Spinal cord (tissue), 10 donors: ENCODE measurements around the gene RAB11FIP4. TPM values are rescaled to one million over a fixed set of nuclear protein-coding genes. Genes with fewer than 3 reads are reported as not detected.

Experiments
- DNase-seq, 6 donors: peaks; one replicate each; pipeline versions ENCODE4 v3.0.0 to v3.0.0-alpha.2; 2013 to 2015; ENCODE audit warnings: low spot score in 6 of 6, low read depth in 4 of 6
- H3K27ac ChIP-seq: one replicate; pipeline ENCODE4 v1.5.1; 2013; ENCODE audit warnings: low read depth, low read length, control low read depth
- H3K27me3 ChIP-seq: one replicate; pipeline ENCODE4 v1.6.1; 2013; ENCODE audit warnings: low read length; ENCODE audit not compliant: control insufficient read depth, insufficient read depth
- H3K36me3 ChIP-seq: one replicate; pipeline ENCODE4 v1.6.1; 2013; ENCODE audit warnings: low read length; ENCODE audit not compliant: control insufficient read depth, insufficient read depth
- H3K4me1 ChIP-seq: one replicate; pipeline ENCODE4 v1.6.1; 2013; ENCODE audit warnings: low read length; ENCODE audit not compliant: control insufficient read depth, insufficient read depth
- H3K4me3 ChIP-seq: one replicate; pipeline ENCODE4 v1.5.1; 2013; ENCODE audit warnings: low read depth, low read length, control low read depth
- H3K9me3 ChIP-seq: one replicate; pipeline ENCODE4 v1.6.1; 2013; ENCODE audit warnings: low read length; ENCODE audit not compliant: control insufficient read depth, insufficient read depth
- WGBS: methylation state at CpG from one replicate; pipeline ENCODE4 v1.1.5; 2013; ENCODE audit warnings: missing lambda C conversion rate; ENCODE audit not compliant: insufficient coverage; 5-methylcytosine and 5-hydroxymethylcytosine counted together
- polyA plus RNA-seq, 2 donors: library from polyadenylated mRNA; unstranded; fragments of 120-200 nt; gene quantifications; one replicate each; pipeline ENCODE4 v1.2.1, GENCODE V29; 2013; ENCODE audit not compliant: insufficient read length in 2 of 2
- total RNA-seq, 2 donors: library from RNA; depleted of rRNA in 1 of 2; stranded (reverse); fragments of 120-200 nt in 1 of 2; fragments of >200 nt in 1 of 2; gene quantifications; one replicate each; pipeline versions ENCODE4 v1.2.3 to v1.2.4, GENCODE V29; 2013 to 2014
- donor health status: healthy.

RAB11FIP4 gene
- total and polyA plus RNA-seq, 4 donors, result 15.3 to 50.5 (median 40.1) TPM

- Histone ChIP-seq H3K27ac (no peak overlapping the region), H3K9me3 (no peaks in the 10 kb centered on the region), H3K4me1 (peaks cover 55% of the 10 kb centered on the region), H3K36me3 (peaks cover 15% of the 10 kb centered on the region), H3K27me3 (no peaks in the 10 kb centered on the region), H3K4me3 (no peak overlapping the region)
- DNase-seq, result no peak
- 95% methylated on average over 12 of the region's 15 CpGs for WGBS
Measured at GRCh38 chr17:31513731-31514427, 122.4 kb downstream of the RAB11FIP4 start.

- H3K4me3 ChIP-seq, result no peak overlapping the region
- 66% methylated on average over 8 of the region's 8 CpGs for WGBS
- H3K36me3 ChIP-seq, result peaks cover 13% of the 10 kb centered on the region
- H3K4me1 ChIP-seq, result peaks cover 42% of the 10 kb centered on the region
- H3K27ac ChIP-seq, result no peak overlapping the region
- no peaks in the 10 kb centered on the region for H3K9me3 ChIP-seq
- no peaks in the 10 kb centered on the region for H3K27me3 ChIP-seq
- peak in 1 of 6 donors; percentile 74 for DNase-seq
Measured at GRCh38 chr17:31515267-31515666, 123.8 kb downstream of the RAB11FIP4 start.

GRCh38 chr17:31517524-31517923, 126.0 kb downstream of the RAB11FIP4 start:
- Histone ChIP-seq H3K36me3 (peaks cover 22% of the 10 kb centered on the region), H3K4me1 (peaks cover 22% of the 10 kb centered on the region), H3K27me3 (no peaks in the 10 kb centered on the region), H3K4me3 (no peak overlapping the region), H3K27ac (no peak overlapping the region), H3K9me3 (no peaks in the 10 kb centered on the region)
- no peak for DNase-seq
- WGBS, result 36% methylated on average over 11 of the region's 11 CpGs

- no peaks in the 10 kb centered on the region for H3K27me3 ChIP-seq
- WGBS, result 100% methylated on average over 3 of the region's 4 CpGs
- H3K36me3 ChIP-seq, result peaks cover 27% of the 10 kb centered on the region
- H3K4me3 ChIP-seq, result no peak overlapping the region
- H3K9me3 ChIP-seq, result no peaks in the 10 kb centered on the region
- no peak for DNase-seq
- no peak overlapping the region for H3K27ac ChIP-seq
- peaks cover 27% of the 10 kb centered on the region for H3K4me1 ChIP-seq
Measured at GRCh38 chr17:31518478-31518877, 127.0 kb downstream of the RAB11FIP4 start.

GRCh38 chr17:31521632-31522283, 130.3 kb downstream of the RAB11FIP4 start:
- 91% methylated on average over 7 of the region's 13 CpGs for WGBS
- DNase-seq, result no peak
- H3K4me3 ChIP-seq, result no peak overlapping the region
- H3K27ac ChIP-seq, result no peak overlapping the region
- H3K9me3 ChIP-seq, result no peaks in the 10 kb centered on the region
- H3K27me3 ChIP-seq, result no peaks in the 10 kb centered on the region
- peaks cover 14% of the 10 kb centered on the region for H3K4me1 ChIP-seq
- H3K36me3 ChIP-seq, result peaks cover 56% of the 10 kb centered on the region

- Histone ChIP-seq H3K27ac (no peak overlapping the region), H3K4me3 (no peak overlapping the region), H3K4me1 (peaks cover 14% of the 10 kb centered on the region), H3K9me3 (no peaks in the 10 kb centered on the region), H3K36me3 (peaks cover 55% of the 10 kb centered on the region), H3K27me3 (no peaks in the 10 kb centered on the region)
- DNase-seq, result no peak
- 88% methylated on average over 15 of the region's 16 CpGs for WGBS
Measured at GRCh38 chr17:31522284-31522931, 130.9 kb downstream of the RAB11FIP4 start.

GRCh38 chr17:31522987-31523495, 131.6 kb downstream of the RAB11FIP4 start:
- Histone ChIP-seq H3K36me3 (peaks cover 52% of the 10 kb centered on the region), H3K9me3 (no peaks in the 10 kb centered on the region), H3K4me1 (peaks cover 14% of the 10 kb centered on the region), H3K27me3 (no peaks in the 10 kb centered on the region), H3K27ac (no peak overlapping the region), H3K4me3 (no peak overlapping the region)
- WGBS, result 75% methylated on average over 8 of the region's 9 CpGs
- DNase-seq, result no peak

- 96% methylated on average over 13 of the region's 14 CpGs for whole genome bisulfite sequencing
- H3K4me3 ChIP-seq, result no peak overlapping the region
- DNase-seq, result no peak
- no peaks in the 10 kb centered on the region for H3K9me3 ChIP-seq
- H3K27me3 ChIP-seq, result no peaks in the 10 kb centered on the region
- no peak overlapping the region for H3K27ac ChIP-seq
- peaks cover 62% of the 10 kb centered on the region for H3K36me3 ChIP-seq
- peaks cover 14% of the 10 kb centered on the region for H3K4me1 ChIP-seq
Measured at GRCh38 chr17:31523862-31524730, 132.6 kb downstream of the RAB11FIP4 start.
